ENCODE measurements around the gene PHACTR4. TPM values are rescaled to one million over a fixed set of nuclear protein-coding genes. Genes with fewer than 3 reads are reported as not detected.
A peak's percentile ranks its signal among the peaks of the same experiment; 100 is the strongest.

PHACTR4 gene
- total and polyA plus RNA-seq, 2 of the 8 experiments (the other 6 are each of a cell fraction or from before 2014, with no cell fraction given) = 23.7 to 57.8 TPM

- no peaks in the 10 kb centered on the region for H3K23me2 ChIP-seq (ENCODE audit: low read depth, low read length)
- no peak overlapping the region for H3K4me3 ChIP-seq (ENCODE audit: extremely low read depth in 1 of 4, insufficient read depth in 2 of 4, low read depth in 3 of 4, low read length in 4 of 4)
- ChIA-PET CTCF (ENCODE audit: partially characterized antibody) (no interaction called here), POLR2A (ENCODE audit: partially characterized antibody) (interaction anchor here (0.6 to 13.8 kb wide), 2 partner anchors 63 to 94 kb away, joined by 4 to 139 read pairs; partner anchors contain the start of gene RCC1)
- H3K27ac ChIP-seq (ENCODE audit: low read depth, low read length) = no peak overlapping the region
- no peaks in the 10 kb centered on the region for H3K27me3 ChIP-seq (replicated peaks in 1 of 4; ENCODE audit: control insufficient read depth in 3 of 4, extremely low read depth in 1 of 4, insufficient read depth in 3 of 4, low read length in 3 of 4)
- no peaks in the 10 kb centered on the region for H3K36me3 ChIP-seq (ENCODE audit: control insufficient read depth in 2 of 4, insufficient read depth in 4 of 4, low read length in 3 of 4)
- H2BK120ac ChIP-seq (replicated peaks; ENCODE audit: low read depth, low read length) = peak overlapping the region; percentile 53
- peaks cover 0 to 35% of the 10 kb centered on the region in 2 experiments; a peak in 3 of 4 replicates for H3K79me2 ChIP-seq (ENCODE audit: control insufficient read depth in 1 of 2, insufficient read depth in 2 of 2, low read length in 2 of 2)
- H2BK15ac ChIP-seq (ENCODE audit: low read length) = no peak overlapping the region
- no peak overlapping the region for H2BK5ac ChIP-seq (ENCODE audit: low read depth, low read length)
- no peak overlapping the region for H3K4ac ChIP-seq (replicated peaks; ENCODE audit: insufficient read length, low read depth, low read length)
- no peak overlapping the region for H3K18ac ChIP-seq (ENCODE audit: extremely low read depth, low read length)
- H4K91ac ChIP-seq (replicated peaks; ENCODE audit: insufficient read length, low read length) = peak overlapping the region; percentile 55
- peaks cover 4% of the 10 kb centered on the region; the same call in 1 of the 2 replicates for H3K79me1 ChIP-seq (ENCODE audit: low read depth, low read length)
- no peak overlapping the region for H3K9ac ChIP-seq (replicated peaks in 1 of 4; ENCODE audit: extremely low read depth in 1 of 4, low read depth in 3 of 4, low read length in 3 of 4)
- FAIRE-seq (no peak), DNase-seq (ENCODE audit: low read depth in 1 of 2, low spot score in 2 of 2) (no peak)
- no peak overlapping the region for H4K8ac ChIP-seq (ENCODE audit: extremely low read depth, insufficient read depth, low read length)
- no peak overlapping the region for H3K4me2 ChIP-seq (ENCODE audit: insufficient read depth in 1 of 2, low read depth in 2 of 2, low read length in 2 of 2)
- H4K5ac ChIP-seq (ENCODE audit: insufficient read length, low read depth, low read length) = peak overlapping the region; percentile 60
- H2AFZ ChIP-seq (ENCODE audit: low read length) = no peak overlapping the region
- no peak overlapping the region for H3K23ac ChIP-seq (ENCODE audit: insufficient read length)
- peaks cover 1 to 5% (median 2%) of the 10 kb centered on the region in 4 experiments; a peak in 5 of 7 replicates for H3K4me1 ChIP-seq (replicated peaks in 1 of 4; ENCODE audit: control insufficient read depth in 3 of 4, insufficient read depth in 4 of 4, low read length in 3 of 4)
- H2BK12ac ChIP-seq (ENCODE audit: low read depth, low read length) = peak overlapping the region; percentile 55; the same call in 1 of the 2 replicates
- no peak overlapping the region for H3K56ac ChIP-seq (replicated peaks; ENCODE audit: insufficient read length, low read depth, low read length)
- no peak overlapping the region for H2BK20ac ChIP-seq (ENCODE audit: low read length)
- no peaks in the 10 kb centered on the region for H4K20me1 ChIP-seq (replicated peaks in 1 of 2; ENCODE audit: control insufficient read depth in 1 of 2, insufficient read depth in 2 of 2, low read length in 2 of 2)
- no peak overlapping the region for H2AK5ac ChIP-seq (ENCODE audit: low read depth, low read length)
- no peaks in the 10 kb centered on the region for H3K9me3 ChIP-seq (ENCODE audit: insufficient read depth in 2 of 2, low read depth in 1 of 2, low read length in 1 of 2)
- 85% methylated on average over 2 of the region's 2 CpGs; no CpG with 5 or more reads in 1 of the 2 experiments for WGBS, 2 experiments (ENCODE audit: extremely low coverage in 1 of 2, insufficient coverage in 1 of 2, insufficient read length in 1 of 2, insufficient replicate concordance in 2 of 2, low coverage in 1 of 2, low lambda C conversion rate in 2 of 2, missing lambda C conversion rate in 1 of 2)
- no peak overlapping the region for H3K14ac ChIP-seq (ENCODE audit: insufficient read length)
- TF ChIP-seq PHF8 (conservative IDR thresholded peaks at IDR 0.05; ENCODE audit: low read depth, low read length) (no peak), EZH2 (IDR thresholded peaks at IDR 0.05; ENCODE audit: low read depth, low read length, severe bottlenecking) (no peak), EGR1 (IDR thresholded peaks at IDR 0.05; ENCODE audit: borderline replicate concordance, low read depth, low read length) (no peak), POU5F1 (IDR thresholded peaks at IDR 0.05; ENCODE audit: low read depth, low read length) (no peak), RBBP5 (IDR thresholded peaks at IDR 0.05; ENCODE audit: borderline replicate concordance, low read depth, low read length) (no peak), SIN3A (conservative IDR thresholded peaks at IDR 0.05 in 1 of 2, IDR thresholded peaks at IDR 0.05 in 1 of 2; ENCODE audit: low read depth in 1 of 2, low read length in 2 of 2) (no peak), CREB1 (IDR thresholded peaks at IDR 0.05) (no peak), JUND (IDR thresholded peaks at IDR 0.05; ENCODE audit: low read length) (no peak), SRF (IDR thresholded peaks at IDR 0.05; ENCODE audit: low read depth, low read length) (no peak), YY1 (IDR thresholded peaks at IDR 0.05; ENCODE audit: low read depth, low read length) (no peak), KDM5A (IDR thresholded peaks at IDR 0.05; ENCODE audit: low read length) (no peak)
- TF ChIP-seq, protein P1, sequence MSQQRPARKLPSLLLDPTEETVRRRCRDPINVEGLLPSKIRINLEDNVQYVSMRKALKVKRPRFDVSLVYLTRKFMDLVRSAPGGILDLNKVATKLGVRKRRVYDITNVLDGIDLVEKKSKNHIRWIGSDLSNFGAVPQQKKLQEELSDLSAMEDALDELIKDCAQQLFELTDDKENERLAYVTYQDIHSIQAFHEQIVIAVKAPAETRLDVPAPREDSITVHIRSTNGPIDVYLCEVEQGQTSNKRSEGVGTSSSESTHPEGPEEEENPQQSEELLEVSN (IDR thresholded peaks at IDR 0.05) = no peak
Measured at GRCh38 chr1:28416509-28417194, 47.1 kb downstream of the PHACTR4 start.

Measured in H1 (cell line).